ENCODE data around the gene ANKRD40. TPM values are rescaled to one million over a fixed set of nuclear protein-coding genes. Genes with fewer than 3 reads are reported as not detected.
"Not testable (repeated sequence)": the region's sequence is repeated elsewhere in the genome, so short reads cannot be mapped to it uniquely, and the experiment has no call there.

Gene ANKRD40
- total RNA-seq, 1 donor = 59.6 TPM

DNA sequence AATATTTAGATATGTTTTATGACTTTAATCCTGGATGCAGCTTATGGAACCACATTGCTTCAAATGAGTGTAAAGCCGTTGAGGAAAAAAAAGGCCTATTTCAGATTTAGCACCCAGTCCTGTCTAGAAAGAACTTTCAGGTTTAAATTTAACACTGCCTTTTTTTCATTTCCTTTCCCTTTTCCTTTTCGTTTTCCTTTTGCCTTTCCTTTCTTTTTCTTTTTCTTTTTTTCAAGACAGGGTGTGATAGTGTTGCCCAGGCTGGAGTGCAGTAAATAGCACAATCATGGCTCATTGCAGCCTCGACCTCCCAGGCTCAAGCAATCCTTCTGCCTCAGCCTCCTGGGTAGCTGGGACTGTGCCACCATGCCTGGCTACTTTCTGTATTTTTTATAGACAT lies 27.6 kb upstream of the ANKRD40 start:
- DNase-seq (ENCODE audit: low read depth) = no peak
- TF ChIP-seq, protein P1, sequence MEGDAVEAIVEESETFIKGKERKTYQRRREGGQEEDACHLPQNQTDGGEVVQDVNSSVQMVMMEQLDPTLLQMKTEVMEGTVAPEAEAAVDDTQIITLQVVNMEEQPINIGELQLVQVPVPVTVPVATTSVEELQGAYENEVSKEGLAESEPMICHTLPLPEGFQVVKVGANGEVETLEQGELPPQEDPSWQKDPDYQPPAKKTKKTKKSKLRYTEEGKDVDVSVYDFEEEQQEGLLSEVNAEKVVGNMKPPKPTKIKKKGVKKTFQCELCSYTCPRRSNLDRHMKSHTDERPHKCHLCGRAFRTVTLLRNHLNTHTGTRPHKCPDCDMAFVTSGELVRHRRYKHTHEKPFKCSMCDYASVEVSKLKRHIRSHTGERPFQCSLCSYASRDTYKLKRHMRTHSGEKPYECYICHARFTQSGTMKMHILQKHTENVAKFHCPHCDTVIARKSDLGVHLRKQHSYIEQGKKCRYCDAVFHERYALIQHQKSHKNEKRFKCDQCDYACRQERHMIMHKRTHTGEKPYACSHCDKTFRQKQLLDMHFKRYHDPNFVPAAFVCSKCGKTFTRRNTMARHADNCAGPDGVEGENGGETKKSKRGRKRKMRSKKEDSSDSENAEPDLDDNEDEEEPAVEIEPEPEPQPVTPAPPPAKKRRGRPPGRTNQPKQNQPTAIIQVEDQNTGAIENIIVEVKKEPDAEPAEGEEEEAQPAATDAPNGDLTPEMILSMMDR (IDR thresholded peaks at IDR 0.05; ENCODE audit: insufficient read depth, low read depth, low read length) = no peak
- H3K4me3 ChIP-seq (ENCODE audit: low read depth, low read length) = no peak overlapping the region

DNA sequence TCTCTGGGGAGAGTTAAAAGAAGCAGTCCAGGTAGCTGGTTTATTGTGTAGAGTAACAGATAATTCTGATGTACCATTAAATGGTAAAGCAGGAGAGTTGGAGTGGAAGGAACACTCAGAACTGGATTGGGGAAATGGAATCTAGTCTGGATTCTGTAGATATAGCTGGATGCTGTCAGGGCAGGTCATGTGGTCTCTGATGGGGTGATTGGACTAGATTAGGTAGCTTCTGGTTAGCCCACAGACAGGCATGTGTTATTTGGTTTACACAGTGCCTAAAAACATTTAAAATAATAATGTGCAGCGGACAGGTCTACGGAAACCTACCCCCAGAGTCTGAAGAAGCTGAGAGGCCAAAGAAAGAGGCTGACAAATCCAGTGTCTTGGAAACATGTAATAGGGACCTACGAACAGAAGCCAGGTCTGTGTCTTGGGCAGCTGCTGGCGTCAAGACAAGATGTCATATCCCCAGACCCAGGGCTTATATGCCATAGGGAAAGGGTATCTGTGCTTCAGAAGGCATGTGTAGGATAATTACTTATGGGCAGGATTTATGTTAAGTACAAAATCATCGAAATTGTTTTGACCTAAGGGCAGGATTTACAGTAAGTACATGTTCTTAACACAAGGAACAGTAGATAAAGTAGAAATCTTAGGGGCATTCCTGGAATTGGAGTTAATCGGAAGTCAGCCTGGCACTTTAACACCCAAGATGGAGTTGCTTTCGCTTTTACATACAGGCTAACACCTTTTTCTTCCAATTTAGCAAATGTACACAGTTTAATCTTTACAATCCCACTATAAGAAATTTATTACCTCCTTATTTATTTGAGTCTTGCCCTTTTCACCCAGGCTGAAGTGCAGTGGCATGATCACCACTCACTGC lies 24.1 kb upstream of the ANKRD40 start:
- TF ChIP-seq, protein P1 (IDR thresholded peaks at IDR 0.05; ENCODE audit: insufficient read depth, low read depth, low read length) = no peak
- no peak overlapping the region for H3K4me3 ChIP-seq (ENCODE audit: low read depth, low read length)
- DNase-seq (ENCODE audit: low read depth) = peak; percentile 55

DNA sequence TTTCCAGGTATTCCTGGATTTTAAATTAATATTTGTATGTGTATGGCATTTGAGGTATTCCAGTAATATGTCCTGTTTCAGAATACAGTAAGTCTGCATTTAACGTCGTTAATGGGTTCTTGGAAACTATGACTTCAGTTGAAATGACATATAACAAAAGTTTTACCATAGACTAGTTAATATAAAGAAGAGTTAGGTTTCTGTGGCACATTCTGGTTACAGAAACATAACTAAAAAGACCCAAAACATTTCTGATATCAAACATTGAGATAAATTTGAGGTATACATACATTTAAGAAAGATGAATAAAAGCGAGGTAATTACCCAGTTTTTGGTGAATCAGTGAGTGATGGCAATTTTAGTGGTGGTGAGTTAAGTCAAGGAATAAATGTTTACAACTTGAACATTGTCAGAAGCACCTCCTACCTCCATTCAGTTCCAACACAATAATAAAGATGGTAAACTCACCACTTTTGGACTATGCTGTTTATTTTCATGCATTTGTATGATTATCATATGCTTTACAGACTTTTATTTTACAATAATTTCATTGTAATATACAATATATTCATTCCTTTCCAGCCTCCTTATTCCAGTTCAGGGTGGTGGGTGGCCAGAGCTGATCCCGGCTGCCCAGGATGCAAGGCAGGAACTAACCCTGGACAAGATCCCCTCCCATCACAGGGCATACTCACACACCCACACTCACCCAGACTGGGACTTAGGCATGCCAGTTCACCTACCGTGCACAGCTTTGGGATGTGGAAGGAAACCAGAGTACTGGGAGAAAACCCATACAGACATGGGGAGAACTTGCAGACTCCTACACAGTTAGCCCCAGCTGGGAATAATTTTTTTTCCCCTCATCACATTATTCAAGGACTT lies 21.4 kb upstream of the ANKRD40 start:
- DNase-seq (ENCODE audit: low read depth) = no peak
- TF ChIP-seq, protein P1 (IDR thresholded peaks at IDR 0.05; ENCODE audit: insufficient read depth, low read depth, low read length) = no peak
- H3K4me3 ChIP-seq (ENCODE audit: low read depth, low read length) = no peak overlapping the region

DNA sequence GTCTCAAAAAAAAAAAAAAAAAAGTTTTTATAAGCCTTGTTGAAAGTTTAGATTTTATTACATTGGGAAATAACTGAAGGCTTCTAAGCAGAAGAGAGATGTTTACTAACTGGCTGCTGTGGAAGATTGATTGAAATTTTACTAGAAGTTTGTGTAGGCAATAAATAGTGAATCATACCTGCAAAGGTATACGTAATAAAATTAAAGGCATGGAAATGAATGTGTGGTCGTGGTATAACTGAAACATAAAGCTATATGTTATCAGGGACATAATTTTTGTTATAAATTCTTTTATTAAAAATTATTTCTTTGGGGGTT lies 20.4 kb upstream of the ANKRD40 start:
- TF ChIP-seq, protein P1 (IDR thresholded peaks at IDR 0.05; ENCODE audit: insufficient read depth, low read depth, low read length) = no peak
- H3K4me3 ChIP-seq (ENCODE audit: low read depth, low read length) = no peak overlapping the region
- no peak for DNase-seq (ENCODE audit: low read depth)

DNA sequence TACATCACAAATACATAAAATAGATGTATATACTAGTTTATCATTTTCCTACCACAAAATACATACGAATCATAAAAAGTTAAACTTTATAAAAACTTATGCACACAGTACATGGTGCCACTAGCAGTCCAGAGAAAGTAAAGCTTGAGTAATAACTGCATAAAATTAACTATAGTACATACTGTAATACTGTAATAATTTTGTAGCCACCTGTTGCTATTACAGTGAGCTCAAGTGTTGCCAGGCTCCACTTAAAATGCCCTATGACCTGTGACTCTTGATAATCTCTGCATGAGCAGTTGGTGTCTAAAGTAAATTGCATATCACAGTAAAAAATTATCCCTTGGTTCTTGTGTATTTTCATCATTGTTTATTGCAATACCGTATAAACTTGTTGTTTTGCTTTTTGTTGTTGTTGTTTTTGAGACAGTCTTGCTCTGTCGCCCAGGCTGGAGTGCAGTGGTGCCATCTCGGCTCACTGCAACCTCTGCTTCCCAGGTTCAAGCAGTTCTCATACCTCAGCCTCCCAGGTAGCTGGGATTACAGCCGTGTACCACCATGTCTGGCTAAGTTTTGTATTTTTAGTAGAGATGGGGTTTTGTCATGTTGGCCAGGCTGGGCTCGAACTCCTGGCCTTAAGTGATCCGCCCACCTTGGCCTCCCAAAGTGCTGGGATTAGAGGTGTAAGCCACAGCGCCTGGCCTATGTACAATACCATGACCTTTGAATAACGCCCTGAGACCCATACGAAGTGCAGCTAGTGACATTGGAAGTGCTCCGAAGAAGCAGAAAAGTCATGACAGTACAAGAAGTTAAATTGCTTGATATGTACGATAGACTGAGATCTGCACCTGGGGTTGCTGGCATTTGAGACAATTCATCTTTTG lies 18.3 kb upstream of the ANKRD40 start:
- DNase-seq (ENCODE audit: low read depth) = no peak
- TF ChIP-seq, protein P1 (IDR thresholded peaks at IDR 0.05; ENCODE audit: insufficient read depth, low read depth, low read length) = no peak
- no peak overlapping the region for H3K4me3 ChIP-seq (ENCODE audit: low read depth, low read length)

DNA sequence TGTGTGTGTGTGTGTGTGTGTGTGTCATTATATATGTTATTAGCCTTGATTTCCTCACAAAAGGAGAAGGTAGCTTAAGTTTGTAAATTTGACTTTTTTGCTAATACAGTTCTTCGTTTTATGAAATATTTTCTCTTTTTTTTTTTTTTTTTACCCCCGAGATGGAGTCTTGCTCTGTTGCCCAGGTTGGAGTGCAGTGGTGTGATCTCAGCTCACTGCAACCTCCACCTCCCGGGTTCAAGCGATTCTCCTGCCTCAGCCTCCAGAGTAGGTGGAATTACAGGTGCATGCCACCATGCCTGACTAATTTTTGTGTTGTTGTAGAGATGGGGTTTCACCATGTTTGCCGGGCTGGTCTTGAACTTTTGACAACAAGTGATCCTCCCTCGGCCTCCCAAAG lies 16.9 kb upstream of the ANKRD40 start:
- not testable (repeated sequence) for H3K4me3 ChIP-seq (ENCODE audit: low read depth, low read length); DNase-seq (ENCODE audit: low read depth)
